SH-SY5Y (cell line): ENCODE results near the gene NAT14.

Source experiments
- GATA2 ChIP-seq: IDR thresholded peaks from 2 replicates; pipeline ENCODE4 v1.6.1; 2011; ENCODE audit warnings: mild to moderate bottlenecking, low read depth, low read length
- GATA3 ChIP-seq: IDR thresholded peaks from 2 replicates; pipeline ENCODE4 v1.6.1; 2011; ENCODE audit warnings: low read depth, mild to moderate bottlenecking, low read length, moderate library complexity

DNA sequence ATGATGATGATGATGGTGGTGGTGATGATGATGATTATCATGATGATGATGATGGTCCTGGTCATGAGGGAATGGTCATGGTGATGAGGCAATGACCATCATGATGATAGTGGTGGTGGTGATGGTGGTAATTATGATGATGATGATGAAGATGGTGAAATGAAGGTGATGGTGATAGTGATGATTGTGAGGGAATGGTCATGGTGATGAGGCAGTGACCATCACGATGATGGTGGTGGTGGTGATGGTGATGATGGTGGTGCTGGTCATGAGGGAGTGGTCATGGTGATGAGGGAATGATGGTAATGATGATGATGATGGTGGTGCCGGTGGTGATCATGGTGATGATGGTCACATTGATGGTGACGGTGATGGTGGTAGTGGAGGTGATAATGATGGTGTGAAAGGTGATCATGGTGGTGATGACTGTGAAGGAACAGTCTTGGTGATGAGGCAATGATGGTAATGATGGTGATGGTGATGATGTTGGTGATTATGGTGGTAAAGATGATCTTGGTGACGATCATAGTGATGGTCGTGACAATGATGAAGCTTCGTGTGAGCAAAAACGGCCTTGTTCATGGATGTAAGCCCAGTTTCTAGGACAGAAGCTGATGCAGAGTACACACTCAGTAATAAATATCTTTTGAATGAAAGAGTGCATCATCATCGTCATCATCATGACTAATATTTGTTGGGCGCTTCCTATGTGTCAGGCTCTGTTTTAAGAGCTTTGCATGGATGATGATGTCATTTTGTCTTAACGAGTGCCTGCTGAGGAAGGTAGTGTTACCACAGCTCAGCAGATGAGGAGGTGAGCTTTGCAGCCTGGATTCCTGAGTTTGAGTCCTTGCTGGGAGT lies 34.7 kb downstream of the NAT14 start:
- TF ChIP-seq GATA2 (no peak), GATA3 (no peak)
